HCT116 (cell line): ENCODE measurements around the gene SIRT3. TPM values are rescaled to one million over a fixed set of nuclear protein-coding genes. Genes with fewer than 3 reads are reported as not detected.

Experiments
- ATAC-seq: fragments of 200-7000 bp; cut with Tn5 transposase; 2 replicates; pipeline ENCODE4 v1.9.1; 2020; ENCODE audit warnings: mild to moderate bottlenecking, moderate library complexity
- BruUV-seq: library from RNA; stranded (reverse); fragments of 400-500 nt; replicated peaks from 2 replicates; lab custom pipeline; 2021; lab: Mats Ljungman, UMichigan
- CTCF ChIA-PET: fragments of 300-600 bp; sonication (Branson Sonifier 250); formaldehyde crosslinking; loops from one replicate; lab custom pipeline; 2021; ENCODE audit warnings: antibody characterized with exemption; lab: Charles Lee
- POLR2A ChIA-PET: fragments of 300-600, 350-600 bp; sonication (Branson Sonifier 250); formaldehyde crosslinking; loops from one replicate; lab custom pipeline; 2021; ENCODE audit warnings: antibody characterized with exemption; lab: Charles Lee
- RAD21 ChIA-PET, 2 experiments: fragments of 300-600 bp; sonication (Branson Sonifier 250); formaldehyde crosslinking; loops; one replicate each; lab custom pipeline; 2023; ENCODE audit warnings: low total read pairs in 2 of 2; ENCODE audit not compliant: uncharacterized antibody in 2 of 2, unreplicated experiment in 2 of 2, low non-redundant PET in 1 of 2; lab: Charles Lee
- DNase-seq: peaks from one replicate; pipeline ENCODE4 v3.0.0-alpha.2; 2010; ENCODE audit warnings: low read depth, low spot score
- H2AFZ ChIP-seq: fragments of 200-600 bp; shearing (Covaris generic), sonication (generic); 2 replicates; pipeline ENCODE4 v1.6.1; 2017; ENCODE audit warnings: low read depth, mixed run types, mixed read lengths, antibody characterized with exemption, low read length; ENCODE audit not compliant: poor library complexity, severe bottlenecking
- H3K27ac ChIP-seq: 2 replicates; pipeline ENCODE4 v1.5.1; 2012; ENCODE audit warnings: low read depth, low read length
- H3K27me3 ChIP-seq: fragments of 200-600 bp; sonication (generic); 2 replicates; pipeline ENCODE4 v1.6.1; 2016; ENCODE audit warnings: mixed run types, low read length, mixed read lengths; ENCODE audit not compliant: insufficient read depth
- H3K36me3 ChIP-seq, 2 experiments: fragments of 200-500 bp in 1 of 2; fragments of 200-600 bp in 1 of 2; sonication (Bioruptor generic) in 1 of 2; sonication (generic) in 1 of 2; 2 replicates each; pipeline versions ENCODE4 v1.5.1 to v1.6.1; 2014 to 2016; ENCODE audit warnings: low read length in 2 of 2, inconsistent platforms in 1 of 2, mixed read lengths in 1 of 2, mixed run types in 1 of 2; ENCODE audit not compliant: insufficient read depth in 2 of 2, control insufficient read depth in 1 of 2
- H3K4me1 ChIP-seq, 2 experiments: fragments of 200-600 bp in 1 of 2; sonication (generic) in 1 of 2; 2 replicates each; pipeline versions ENCODE4 v1.5.1 to v1.6.1; 2012 to 2017; ENCODE audit warnings: low read length in 2 of 2, inconsistent platforms in 1 of 2, mild to moderate bottlenecking in 1 of 2, mixed read lengths in 1 of 2, mixed run types in 1 of 2, moderate library complexity in 1 of 2; ENCODE audit not compliant: insufficient read depth in 2 of 2, control insufficient read depth in 1 of 2
- H3K4me2 ChIP-seq: fragments of 200-600 bp; sonication (generic); 2 replicates; pipeline ENCODE4 v1.6.1; 2017; ENCODE audit warnings: mixed run types, low read length, mixed read lengths
- H3K4me3 ChIP-seq, 2 experiments: fragments of 200-600 bp in 1 of 2; sonication (generic) in 1 of 2; replicated peaks in 1 of 2; 2 replicates each; pipeline ENCODE4 v1.5.1; 2011 to 2016; ENCODE audit warnings: low read length in 2 of 2, control low read depth in 1 of 2, low read depth in 1 of 2, mild to moderate bottlenecking in 1 of 2, mixed read lengths in 1 of 2, mixed run types in 1 of 2
- H3K79me2 ChIP-seq: fragments of 200-600 bp; sonication (generic); 2 replicates; pipeline ENCODE4 v1.6.1; 2017; ENCODE audit warnings: mild to moderate bottlenecking, mixed run types, low read length, moderate library complexity, mixed read lengths; ENCODE audit not compliant: insufficient read depth
- H3K9ac ChIP-seq: fragments of 200-600 bp; sonication (generic); 2 replicates; pipeline ENCODE4 v1.6.1; 2016; ENCODE audit warnings: low read length, mixed read lengths
- H3K9me2 ChIP-seq: fragments of 200-600 bp; sonication (generic), shearing (Covaris generic); 2 replicates; pipeline ENCODE4 v1.6.1; 2017; ENCODE audit warnings: mixed run types, mild to moderate bottlenecking, moderate library complexity; ENCODE audit not compliant: insufficient read depth
- H3K9me3 ChIP-seq, 2 experiments: fragments of 200-500 bp in 1 of 2; fragments of 200-600 bp in 1 of 2; sonication (Bioruptor generic) in 1 of 2; sonication (generic) in 1 of 2; 2 replicates each; pipeline ENCODE4 v1.6.1; 2014 to 2017; ENCODE audit warnings: low read length in 2 of 2, mixed read lengths in 2 of 2, inconsistent platforms in 1 of 2, low read depth in 1 of 2, mild to moderate bottlenecking in 1 of 2, mixed run types in 1 of 2, moderate library complexity in 1 of 2; ENCODE audit not compliant: control insufficient read depth in 1 of 2, insufficient read depth in 1 of 2
- H4K20me1 ChIP-seq: fragments of 200-600 bp; sonication (generic), shearing (Covaris generic); 2 replicates; pipeline ENCODE4 v1.6.1; 2017; ENCODE audit warnings: mixed run types, mild to moderate bottlenecking, moderate library complexity; ENCODE audit not compliant: insufficient read depth
- CEBPB ChIP-seq: IDR thresholded peaks from 2 replicates; pipeline ENCODE4 v1.6.1; 2012; ENCODE audit warnings: low read depth
- EGR1 ChIP-seq: IDR thresholded peaks from 2 replicates; pipeline ENCODE4 v1.6.1; 2012; ENCODE audit warnings: low read depth
- ELF1 ChIP-seq: IDR thresholded peaks from 2 replicates; pipeline ENCODE4 v1.6.1; 2012; ENCODE audit warnings: low read depth, borderline replicate concordance
- FOSL1 ChIP-seq: IDR thresholded peaks from 2 replicates; pipeline ENCODE4 v1.6.1; 2012; ENCODE audit warnings: low read depth
- JUND ChIP-seq: IDR thresholded peaks from 2 replicates; pipeline ENCODE4 v1.6.1; 2012
- POLR2A ChIP-seq: IDR thresholded peaks from 2 replicates; pipeline ENCODE4 v1.7.0; 2011; ENCODE audit warnings: borderline replicate concordance; ENCODE audit not compliant: insufficient read depth, insufficient read length; ENCODE audit errors: extremely low read depth
- POLR2AphosphoS5 ChIP-seq: IDR thresholded peaks from 2 replicates; pipeline ENCODE4 v1.6.1; 2011; ENCODE audit warnings: mild to moderate bottlenecking, low read depth, low read length, moderate library complexity
- RAD21 ChIP-seq: IDR thresholded peaks from 2 replicates; pipeline ENCODE4 v1.6.1; 2012; ENCODE audit warnings: low read depth, mild to moderate bottlenecking
- REST ChIP-seq: IDR thresholded peaks from 2 replicates; pipeline ENCODE4 v1.6.1; 2012; ENCODE audit warnings: low read depth
- SIN3A ChIP-seq: IDR thresholded peaks from 2 replicates; pipeline ENCODE4 v1.6.1; 2012; ENCODE audit warnings: low read depth
- SP1 ChIP-seq: IDR thresholded peaks from 2 replicates; pipeline ENCODE4 v1.6.1; 2012; ENCODE audit warnings: low read depth
- YY1 ChIP-seq: IDR thresholded peaks from 2 replicates; pipeline ENCODE4 v1.6.1; 2011; ENCODE audit warnings: low read length, low read depth, moderate library complexity, mild to moderate bottlenecking; ENCODE audit not compliant: insufficient replicate concordance; ENCODE audit errors: extremely low read depth
- ZFX ChIP-seq: fragments of 450-650 bp; IDR thresholded peaks from 2 replicates; pipeline ENCODE4 v1.6.1; 2017
- ZNF274 ChIP-seq: fragments of 200-500 bp; sonication (Bioruptor generic); IDR thresholded peaks from 2 replicates; pipeline ENCODE4 v1.6.1; 2014; ENCODE audit warnings: mild to moderate bottlenecking, low read depth, low read length, inconsistent platforms
- intact Hi-C: fragments of 100-400 bp; cut with micrococcal nuclease; formaldehyde crosslinking; loops from 2 replicates; pipeline ENCODE4 v1.10.0; 2022
- total RNA-seq: library from RNA; stranded (reverse); gene quantifications from one replicate; pipeline ENCODE4 v1.2.1, GENCODE V29; 2021; ENCODE audit not compliant: unreplicated experiment
- TF ChIP-seq, protein P1 (sequence below): IDR thresholded peaks from 2 replicates; pipeline ENCODE4 v1.6.1; 2012
- TF ChIP-seq, protein P2 (sequence below): IDR thresholded peaks from 2 replicates; pipeline ENCODE4 v1.6.1; 2011; ENCODE audit warnings: mild to moderate bottlenecking, low read length, moderate library complexity; ENCODE audit not compliant: insufficient replicate concordance; ENCODE audit errors: extremely low read depth

The SIRT3 gene
- total RNA-seq, 1 experiment from 2014 or later: 17.9 TPM

- H3K9ac ChIP-seq: no peak overlapping the region
- no peak overlapping the region for H3K4me3 ChIP-seq
- CTCF ChIA-PET: no interaction called here
- no peaks in the 10 kb centered on the region for H3K9me2 ChIP-seq
- H2AFZ ChIP-seq: no peak overlapping the region
- BruUV-seq: no TSS peak
- DNase-seq: no peak
- peaks cover 42% of the 10 kb centered on the region for H3K79me2 ChIP-seq
- H3K27me3 ChIP-seq: no peaks in the 10 kb centered on the region
- peaks cover 39 to 45% of the 10 kb centered on the region in 2 experiments for H3K36me3 ChIP-seq
- no peak overlapping the region for H3K27ac ChIP-seq
- H4K20me1 ChIP-seq: no peaks in the 10 kb centered on the region
- H3K4me1 ChIP-seq: peaks cover 9 to 14% of the 10 kb centered on the region in 2 experiments
- H3K9me3 ChIP-seq: no peaks in the 10 kb centered on the region
- no peak overlapping the region for H3K4me2 ChIP-seq
- intact Hi-C loops: no loop called here
- POLR2A ChIA-PET: interaction anchor here (1.0 kb wide), 1 partner anchor 17 kb away, joined by 3 read pairs; no protein-coding TSS in a partner anchor
- no peak for ATAC-seq
- TF ChIP-seq ZFX (no peak), RAD21 (no peak), SIN3A (no peak), REST (no peak), YY1 (no peak), ELF1 (no peak), SP1 (no peak), POLR2A (no peak), EGR1 (no peak), POLR2AphosphoS5 (no peak), JUND (no peak), CEBPB (no peak), FOSL1 (no peak), ZNF274 (no peak)
- TF ChIP-seq, protein P1, sequence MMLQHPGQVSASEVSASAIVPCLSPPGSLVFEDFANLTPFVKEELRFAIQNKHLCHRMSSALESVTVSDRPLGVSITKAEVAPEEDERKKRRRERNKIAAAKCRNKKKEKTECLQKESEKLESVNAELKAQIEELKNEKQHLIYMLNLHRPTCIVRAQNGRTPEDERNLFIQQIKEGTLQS: no peak
- TF ChIP-seq, protein P2, sequence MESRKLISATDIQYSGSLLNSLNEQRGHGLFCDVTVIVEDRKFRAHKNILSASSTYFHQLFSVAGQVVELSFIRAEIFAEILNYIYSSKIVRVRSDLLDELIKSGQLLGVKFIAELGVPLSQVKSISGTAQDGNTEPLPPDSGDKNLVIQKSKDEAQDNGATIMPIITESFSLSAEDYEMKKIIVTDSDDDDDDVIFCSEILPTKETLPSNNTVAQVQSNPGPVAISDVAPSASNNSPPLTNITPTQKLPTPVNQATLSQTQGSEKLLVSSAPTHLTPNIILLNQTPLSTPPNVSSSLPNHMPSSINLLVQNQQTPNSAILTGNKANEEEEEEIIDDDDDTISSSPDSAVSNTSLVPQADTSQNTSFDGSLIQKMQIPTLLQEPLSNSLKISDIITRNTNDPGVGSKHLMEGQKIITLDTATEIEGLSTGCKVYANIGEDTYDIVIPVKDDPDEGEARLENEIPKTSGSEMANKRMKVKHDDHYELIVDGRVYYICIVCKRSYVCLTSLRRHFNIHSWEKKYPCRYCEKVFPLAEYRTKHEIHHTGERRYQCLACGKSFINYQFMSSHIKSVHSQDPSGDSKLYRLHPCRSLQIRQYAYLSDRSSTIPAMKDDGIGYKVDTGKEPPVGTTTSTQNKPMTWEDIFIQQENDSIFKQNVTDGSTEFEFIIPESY: no peak
- RAD21 ChIA-PET: no interaction called here
Observed at GRCh38 chr11:212150-213100, 23.7 kb downstream of the SIRT3 start.
